CD1c-positive myeloid dendritic cell (primary cell): ENCODE measurements around the gene HMCN2.

Source experiments
- DNase-seq: peaks from one replicate; pipeline ENCODE4 v3.0.0-alpha.2; 2016; ENCODE audit errors: extremely low spot score

Gene HMCN2

DNA sequence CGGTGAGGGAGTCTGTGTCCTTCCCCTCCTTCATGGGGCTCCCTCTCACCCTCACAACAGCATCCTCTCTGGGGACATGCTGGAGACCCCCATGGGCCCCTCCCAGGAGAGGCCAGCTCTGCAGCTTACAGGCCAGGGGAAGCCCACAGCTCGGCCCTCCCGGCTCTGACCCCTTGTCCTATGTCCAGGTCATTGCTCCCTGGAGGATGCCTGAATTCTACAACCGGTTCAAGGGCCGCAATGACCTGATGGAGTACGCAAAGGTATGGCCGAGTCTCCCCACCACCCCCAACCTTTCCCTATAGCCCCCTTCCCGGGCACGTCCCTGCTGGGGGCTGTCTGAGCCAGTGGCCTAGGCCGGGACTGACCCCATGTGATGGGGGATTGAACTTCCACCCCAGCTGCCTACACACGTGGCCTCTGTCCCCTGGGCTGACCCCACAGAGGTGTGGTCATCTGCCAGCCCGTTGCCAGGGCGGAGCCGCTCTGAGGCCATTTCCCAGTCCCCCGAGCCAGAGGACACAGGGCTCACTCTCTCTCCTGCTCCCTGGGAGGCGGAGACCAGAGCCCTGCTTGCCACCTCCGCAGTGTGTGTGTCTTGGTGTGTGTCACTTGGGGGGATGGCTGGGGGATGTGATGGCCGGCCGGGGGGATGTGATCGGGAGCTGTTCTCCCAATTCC is 201.1 kb downstream of the HMCN2 start:
- DNase-seq = no peak

GRCh38 chr9:130467316-130467715 is 201.8 kb downstream of the HMCN2 start:
- DNase-seq = no peak

DNA sequence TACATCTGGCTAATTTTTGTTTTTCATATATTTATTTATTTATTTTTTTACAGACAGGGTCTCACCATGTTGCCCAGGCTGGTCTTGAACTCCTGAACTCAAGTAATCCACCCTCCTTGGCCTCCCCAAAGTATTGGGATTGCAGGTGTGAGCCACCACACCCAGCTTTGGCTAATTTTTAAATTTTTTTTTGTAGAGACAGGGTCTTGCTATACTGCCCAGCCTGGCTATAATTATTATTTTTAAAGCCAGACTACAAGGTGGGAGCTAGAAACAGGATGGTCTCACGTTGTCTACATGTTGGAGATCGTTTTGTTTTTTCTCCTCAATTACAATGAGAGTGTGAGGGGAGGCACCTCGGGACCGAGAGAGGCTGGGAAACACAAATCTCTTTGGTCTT is 203.0 kb downstream of the HMCN2 start:
- no peak for DNase-seq

- DNase-seq = no peak
Measured at GRCh38 chr9:130470269-130470668, 204.7 kb downstream of the HMCN2 start.

- no peak for DNase-seq
Measured at GRCh38 chr9:130470950-130471349, 205.4 kb downstream of the HMCN2 start.

DNA sequence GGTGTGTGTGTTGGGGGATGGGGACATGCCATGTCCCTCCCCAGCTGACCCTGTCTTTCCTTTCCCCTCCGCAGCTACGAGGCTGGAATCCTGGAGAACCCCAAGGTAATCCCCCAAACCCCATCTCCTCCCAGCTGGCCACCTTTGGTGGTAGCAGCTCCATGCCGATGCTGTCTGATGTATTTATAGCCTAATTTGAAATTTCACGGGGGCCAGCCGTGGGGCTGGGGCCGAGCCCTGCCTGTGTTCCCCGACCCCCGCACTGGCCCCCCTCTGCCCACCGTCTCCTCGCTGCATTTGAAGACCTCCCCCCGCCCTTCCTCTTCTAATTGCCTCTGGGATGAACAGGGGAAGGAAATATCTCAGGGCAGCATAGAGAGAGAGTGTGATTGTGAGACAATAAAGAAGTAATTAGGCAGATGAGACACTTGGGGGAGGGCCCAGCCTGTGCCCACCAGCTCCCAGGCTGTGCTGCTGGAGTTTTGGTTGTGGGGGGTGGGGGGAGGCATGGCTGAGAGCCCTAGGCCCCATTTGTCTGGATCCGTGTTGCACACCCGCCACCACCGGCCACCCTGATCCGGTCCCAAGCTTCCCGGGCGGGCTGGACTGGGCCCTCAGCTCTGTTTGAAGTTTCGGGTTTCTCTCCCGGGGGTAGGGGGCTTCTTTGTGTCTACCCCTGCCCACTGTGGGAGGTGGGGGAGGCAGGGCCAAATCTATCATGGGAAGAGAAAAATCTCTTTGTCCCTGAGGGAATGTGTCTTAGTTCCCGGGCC is 206.0 kb downstream of the HMCN2 start:
- DNase-seq = no peak

DNA sequence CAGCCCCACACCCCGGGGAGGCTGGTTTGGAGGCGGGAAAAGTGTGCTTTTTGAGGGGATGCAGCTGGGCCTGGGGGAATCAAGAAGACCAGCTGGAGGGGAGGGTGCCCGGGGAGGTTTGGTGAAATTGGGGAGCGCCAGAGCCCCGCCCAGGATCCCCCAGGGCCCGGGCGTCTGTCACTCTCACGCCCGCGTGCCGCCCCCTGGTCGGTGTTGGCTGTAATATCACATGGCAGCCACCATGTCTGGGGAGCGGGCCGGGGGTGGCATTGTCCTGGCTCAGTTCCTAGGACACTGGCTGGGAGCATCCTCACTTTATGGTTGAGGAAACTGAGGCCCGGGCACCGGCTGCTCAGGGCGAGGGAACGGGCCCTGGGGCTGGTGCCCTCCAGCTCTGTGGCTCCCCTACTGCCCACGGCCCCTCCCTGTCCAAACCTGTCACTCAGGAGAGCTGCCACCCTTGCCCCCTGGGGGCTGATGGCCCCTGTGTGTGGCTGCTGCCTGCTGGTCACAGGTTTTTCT is 206.7 kb downstream of the HMCN2 start:
- no peak for DNase-seq

DNA sequence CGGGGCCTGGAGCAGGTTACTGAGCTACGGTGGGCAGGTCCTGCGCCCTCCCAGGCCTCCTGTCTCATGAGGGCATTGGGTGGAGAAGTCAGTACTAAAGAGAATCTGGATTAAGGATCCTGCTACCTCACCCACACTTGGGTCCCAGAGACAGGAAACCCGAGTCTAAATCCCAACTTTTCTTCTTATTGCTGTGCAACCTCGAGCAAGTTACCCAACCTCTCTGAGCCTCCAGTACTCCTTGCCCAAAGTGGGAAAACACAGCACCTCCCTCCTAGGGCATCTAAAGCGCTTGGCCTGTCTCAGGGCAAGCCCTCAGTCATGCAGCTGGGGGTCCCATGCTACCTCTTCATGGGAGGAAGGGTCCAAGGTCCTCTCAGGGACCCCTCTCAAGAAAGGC is 207.4 kb downstream of the HMCN2 start:
- no peak for DNase-seq

DNA sequence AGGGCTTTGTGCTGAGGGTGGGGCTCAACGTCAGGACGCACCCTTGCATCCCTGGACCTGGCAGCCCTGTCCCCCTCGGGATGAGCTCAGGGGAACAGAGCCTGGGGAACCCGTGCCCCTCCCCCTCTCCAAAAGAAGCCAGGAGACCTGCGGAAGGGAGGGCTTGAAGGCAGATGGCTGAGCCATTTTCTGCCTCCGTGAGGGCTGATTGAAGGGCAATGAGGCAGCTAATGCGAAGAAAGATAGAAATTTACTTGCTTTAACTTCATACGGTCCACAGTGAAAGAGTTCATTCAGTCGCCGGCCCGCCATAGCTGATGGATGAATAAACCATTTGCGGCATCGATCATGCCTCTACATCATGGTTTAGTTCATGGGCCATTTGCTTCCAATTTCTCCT is 208.0 kb downstream of the HMCN2 start:
- no peak for DNase-seq

DNA sequence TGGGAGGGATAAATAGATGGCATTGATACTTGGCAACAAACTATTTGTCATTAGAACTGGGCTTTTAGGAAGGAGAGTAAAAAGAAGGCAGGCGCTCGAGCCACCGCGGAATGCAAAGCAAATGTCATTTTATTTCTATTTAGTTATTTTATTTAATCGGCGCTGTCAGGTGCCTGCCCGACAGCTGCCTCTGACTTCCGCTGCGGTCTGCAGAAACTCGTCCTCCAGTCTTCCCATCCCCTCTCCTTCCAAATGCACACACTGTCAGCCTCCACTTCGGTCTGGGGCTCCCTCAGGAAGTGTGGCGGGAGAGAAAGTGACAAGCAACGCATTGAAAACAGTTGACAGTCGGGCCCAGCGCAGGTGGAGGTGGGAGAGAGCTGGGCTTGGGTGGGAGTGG is 208.5 kb downstream of the HMCN2 start:
- no peak for DNase-seq

DNA sequence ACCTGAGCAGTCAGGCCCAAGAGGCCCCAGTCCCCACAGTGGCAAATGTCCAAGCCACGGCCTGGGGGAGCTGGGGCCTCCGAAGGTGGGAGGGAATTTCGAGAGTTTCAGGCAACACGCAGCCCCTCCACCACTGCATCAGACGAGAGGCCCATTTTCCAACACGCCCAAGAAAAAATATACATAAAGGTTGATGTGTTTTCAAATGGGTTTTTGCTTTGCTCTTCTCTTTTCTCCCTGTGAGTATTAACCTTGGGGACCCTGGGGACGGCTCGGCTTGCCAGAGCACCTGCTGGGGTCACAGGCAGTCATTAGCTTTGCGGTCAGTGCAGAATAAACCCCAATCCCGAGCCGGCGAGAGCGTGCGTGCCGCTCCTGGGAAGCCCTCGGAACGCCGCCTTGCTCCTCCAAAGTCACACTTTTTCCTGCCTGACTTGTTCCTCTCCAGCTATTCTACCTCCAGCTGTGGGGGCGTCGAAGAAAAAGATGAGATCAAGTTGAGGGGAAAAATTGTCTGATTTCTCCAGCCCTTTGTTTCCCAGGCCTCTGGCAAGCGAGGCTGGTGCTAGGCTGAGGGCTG is 210.7 kb downstream of the HMCN2 start:
- no peak for DNase-seq

DNA sequence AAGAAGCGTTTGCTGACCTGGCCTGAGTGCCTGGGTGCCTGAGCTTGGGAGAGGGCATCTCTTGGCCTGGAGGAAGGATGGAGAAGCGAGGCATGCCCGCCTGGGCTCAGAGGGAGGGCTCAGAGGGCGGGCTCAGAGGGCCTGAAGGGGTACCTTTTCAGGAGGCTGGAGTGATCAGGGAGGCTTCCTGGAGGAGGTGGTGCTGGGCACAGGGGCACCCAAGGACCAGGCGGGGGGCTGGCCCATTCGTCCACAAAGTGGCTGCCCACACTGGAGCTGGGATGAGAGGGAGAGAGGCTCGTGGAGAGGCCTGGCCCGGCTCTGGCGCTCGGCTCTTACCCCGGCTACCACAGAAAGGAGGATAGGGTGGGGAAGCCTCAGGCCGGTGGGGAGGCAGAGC is 212.0 kb downstream of the HMCN2 start:
- no peak for DNase-seq

- DNase-seq = no peak
Measured at GRCh38 chr9:130478152-130478551, 212.6 kb downstream of the HMCN2 start.

GRCh38 chr9:130478736-130479575 is 213.4 kb downstream of the HMCN2 start:
- no peak for DNase-seq

DNA sequence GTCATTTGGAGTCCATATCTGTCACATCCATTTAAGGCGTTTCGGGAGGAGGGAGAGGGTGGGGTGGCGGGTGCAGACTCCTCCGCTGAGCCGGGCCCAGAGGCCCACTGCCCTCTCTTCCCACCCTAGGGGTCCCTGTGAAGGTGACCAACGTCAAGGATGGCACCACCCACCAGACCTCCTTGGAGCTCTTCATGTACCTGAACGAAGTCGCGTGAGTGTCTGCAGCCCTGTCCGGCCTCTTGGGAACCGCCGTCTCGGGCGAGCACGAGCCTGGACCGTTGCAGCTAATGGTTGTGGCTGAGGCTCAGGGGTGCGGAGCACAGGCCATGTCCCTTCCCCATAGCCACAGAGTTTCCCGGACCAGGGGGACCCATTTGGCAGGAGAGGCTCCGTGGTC is 214.0 kb downstream of the HMCN2 start:
- no peak for DNase-seq

DNA sequence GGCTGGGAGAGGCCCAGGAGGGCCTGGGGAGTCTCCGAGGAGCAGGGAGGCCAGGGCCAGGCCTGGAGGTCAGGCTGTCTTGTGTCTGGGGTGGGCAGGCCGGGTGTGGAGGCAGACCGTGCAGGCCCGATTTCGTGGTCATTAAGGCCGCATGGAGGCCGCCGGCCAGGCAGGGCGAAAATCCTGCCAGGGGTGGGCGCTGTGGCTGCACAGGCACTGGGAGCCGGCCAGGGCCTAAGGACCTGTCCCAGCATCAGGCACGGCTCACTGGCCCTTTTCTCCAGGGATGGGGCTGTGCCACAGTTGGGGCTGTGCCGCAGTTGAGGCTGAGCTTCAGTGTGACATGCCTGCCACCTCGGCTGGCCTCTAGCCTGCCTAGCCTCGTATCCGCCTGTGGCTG is 215.1 kb downstream of the HMCN2 start:
- DNase-seq = no peak

GRCh38 chr9:130482463-130482862 is 216.9 kb downstream of the HMCN2 start:
- DNase-seq = no peak

DNA sequence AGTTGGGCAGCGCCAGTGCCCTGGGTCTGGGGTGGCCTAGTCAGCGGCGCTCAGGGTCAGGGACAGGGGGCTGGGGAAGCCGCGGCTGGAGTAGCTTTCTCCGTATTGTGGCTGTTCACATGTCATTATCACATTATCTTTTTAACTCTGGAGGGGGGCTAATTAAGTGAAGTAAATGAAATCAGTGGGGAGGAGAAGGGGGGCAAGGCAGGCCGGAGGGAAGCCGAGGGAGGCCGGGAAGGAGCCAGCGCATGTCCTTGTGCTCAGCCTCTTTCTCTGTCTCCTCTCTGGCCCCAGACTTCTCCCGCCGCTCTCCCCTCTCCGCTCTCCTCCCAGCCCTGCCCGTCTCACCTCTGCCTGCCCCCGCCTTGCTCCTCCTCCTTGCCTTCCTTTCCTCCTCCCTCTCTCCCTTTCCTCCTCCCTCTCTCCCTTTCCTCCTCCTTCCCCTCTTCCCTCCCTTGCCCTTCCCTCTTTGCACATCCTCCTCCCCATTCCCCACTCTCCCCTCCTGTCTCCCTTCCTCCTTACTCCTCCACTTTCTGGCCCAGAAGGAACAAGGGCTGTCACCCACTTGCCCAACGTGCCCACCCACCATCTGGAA is 217.9 kb downstream of the HMCN2 start:
- DNase-seq = no peak
